Adrenal gland (tissue), 5 donors: ENCODE data around the gene MSS51.

ENCODE experiments used
- CTCF ChIP-seq, 6 experiments: fragments of 450-650 bp in 4 of 6; fragments of 200-600 bp in 2 of 6; sonication (generic) in 1 of 6; IDR thresholded peaks; 1 replicate in 5 of 6; 2 replicates in 1 of 6; pipeline versions ENCODE4 v1.5.1 to v1.8.0; 2016 to 2021; ENCODE audit warnings: antibody characterized with exemption in 6 of 6, mild to moderate bottlenecking in 2 of 6, moderate library complexity in 1 of 6
- POLR2A ChIP-seq, 2 donors: fragments of 450-650 bp; IDR thresholded peaks; one replicate each; pipeline ENCODE4 v1.6.1; 2017; ENCODE audit warnings: antibody characterized with exemption in 2 of 2, mild to moderate bottlenecking in 2 of 2, moderate library complexity in 1 of 2
- donor health status: DM: no; HTN: no; CAD: no.

- TF ChIP-seq CTCF (IDR thresholded peaks at IDR 0.05) (no peak), POLR2A (IDR thresholded peaks at IDR 0.05) (no peak)
Measured at GRCh38 chr10:73388228-73388627, 45.1 kb downstream of the MSS51 start.
